GM18861 (cell line): ENCODE data around the gene MAN1B1.

Experiments used
- ATAC-seq: cut with Tn5 transposase; IDR thresholded peaks from one replicate; pipeline ENCODE4 v1.9.1; 2021; ENCODE audit not compliant: unreplicated experiment

Gene MAN1B1

GRCh38 chr9:137084526-137084925, 2.3 kb upstream of the MAN1B1 start:
- ATAC-seq, result no peak

- ATAC-seq, result peak; percentile 9
These were observed 760 bp upstream of the MAN1B1 start for GRCh38 chr9:137085920-137086530.

- ATAC-seq, result no peak
These were observed 682 bp downstream of the MAN1B1 start for GRCh38 chr9:137087409-137087925.

- no peak for ATAC-seq
These were observed 1.3 kb downstream of the MAN1B1 start for GRCh38 chr9:137088121-137088520.

GRCh38 chr9:137089232-137089947, 2.6 kb downstream of the MAN1B1 start:
- ATAC-seq, result no peak

- ATAC-seq, result no peak
These were observed 9.1 kb downstream of the MAN1B1 start for GRCh38 chr9:137095664-137096517.

- no peak for ATAC-seq
These were observed 10.2 kb downstream of the MAN1B1 start for GRCh38 chr9:137096785-137097546.

GRCh38 chr9:137097761-137098462, 11.1 kb downstream of the MAN1B1 start:
- ATAC-seq, result no peak

GRCh38 chr9:137099231-137099630, 12.4 kb downstream of the MAN1B1 start:
- no peak for ATAC-seq

- no peak for ATAC-seq
These were observed 16.6 kb downstream of the MAN1B1 start for GRCh38 chr9:137103206-137103999.

- no peak for ATAC-seq
These were observed 19.3 kb downstream of the MAN1B1 start for GRCh38 chr9:137105814-137106661.

- no peak for ATAC-seq
These were observed 20.0 kb downstream of the MAN1B1 start for GRCh38 chr9:137106662-137107250.

- no peak for ATAC-seq
These were observed 20.6 kb downstream of the MAN1B1 start for GRCh38 chr9:137107312-137107921.

GRCh38 chr9:137107982-137108381, 21.2 kb downstream of the MAN1B1 start:
- no peak for ATAC-seq

- ATAC-seq, result no peak
These were observed 21.9 kb downstream of the MAN1B1 start for GRCh38 chr9:137108608-137109249.

- no peak for ATAC-seq
These were observed 22.7 kb downstream of the MAN1B1 start for GRCh38 chr9:137109250-137110146.
